Tibial nerve (tissue), 4 donors: ENCODE results near the gene RAPGEF5. TPM values are rescaled to one million over a fixed set of nuclear protein-coding genes. Genes with fewer than 3 reads are reported as not detected.

Source experiments
- DNase-seq, 2 donors: peaks; one replicate each; pipeline ENCODE4 v3.0.0-alpha.2; 2019; ENCODE audit warnings: low spot score in 2 of 2
- H3K27ac ChIP-seq, 4 donors: fragments of 200-600 bp; sonication (generic) in 3 of 4; one replicate each; pipeline ENCODE4 v1.5.1; 2017 to 2019; ENCODE audit warnings: mild to moderate bottlenecking in 1 of 4
- H3K27me3 ChIP-seq, 2 donors: fragments of 200-600 bp; sonication (generic) in 1 of 2; one replicate each; pipeline versions ENCODE4 v1.5.1 to v1.6.0; 2017 to 2019
- H3K36me3 ChIP-seq, 3 donors: fragments of 200-600 bp; sonication (generic); one replicate each; pipeline ENCODE4 v1.5.1; 2018 to 2019
- H3K4me1 ChIP-seq, 4 donors: fragments of 200-600 bp; sonication (generic) in 3 of 4; one replicate each; pipeline ENCODE4 v1.5.1; 2017 to 2019
- H3K4me3 ChIP-seq, 4 donors: fragments of 200-600 bp; sonication (generic) in 3 of 4; one replicate each; pipeline ENCODE4 v1.5.1; 2017 to 2019; ENCODE audit warnings: mild to moderate bottlenecking in 1 of 4, moderate library complexity in 1 of 4
- H3K9me3 ChIP-seq, 4 donors: fragments of 200-600 bp; sonication (generic) in 3 of 4; one replicate each; pipeline ENCODE4 v1.5.1; 2017 to 2019
- EP300 ChIP-seq, 2 donors: sonication (generic); formaldehyde crosslinking; IDR thresholded peaks; one replicate each; pipeline ENCODE4 v1.6.1; 2017; ENCODE audit warnings: antibody characterized with exemption in 2 of 2, mild to moderate bottlenecking in 1 of 2
- POLR2A ChIP-seq, 2 donors: fragments of 450-650 bp; IDR thresholded peaks; one replicate each; pipeline ENCODE4 v1.6.1; 2017; ENCODE audit warnings: antibody characterized with exemption in 2 of 2, mild to moderate bottlenecking in 2 of 2, moderate library complexity in 2 of 2
- WGBS, 2 donors: methylation state at CpG; one replicate each; pipeline ENCODE4 v1.1.5; 2018; 5-methylcytosine and 5-hydroxymethylcytosine counted together
- total RNA-seq, 4 donors: library from RNA; depleted of rRNA; stranded (reverse); fragments of >200 nt; gene quantifications; one replicate each; pipeline ENCODE4 v1.1.0, GENCODE V29; 2016
- TF ChIP-seq, protein P1 (sequence below), 5 experiments: fragments of 200-600 bp in 3 of 5; fragments of 450-650 bp in 2 of 5; sonication (generic) in 3 of 5; IDR thresholded peaks; one replicate each; pipeline ENCODE4 v1.5.1; 2016 to 2019; ENCODE audit warnings: antibody characterized with exemption in 5 of 5, mild to moderate bottlenecking in 3 of 5, moderate library complexity in 2 of 5

RAPGEF5 gene
- total RNA-seq, 4 donors from 2014 or later, result 63.3 to 121 (median 76.9) TPM

DNA sequence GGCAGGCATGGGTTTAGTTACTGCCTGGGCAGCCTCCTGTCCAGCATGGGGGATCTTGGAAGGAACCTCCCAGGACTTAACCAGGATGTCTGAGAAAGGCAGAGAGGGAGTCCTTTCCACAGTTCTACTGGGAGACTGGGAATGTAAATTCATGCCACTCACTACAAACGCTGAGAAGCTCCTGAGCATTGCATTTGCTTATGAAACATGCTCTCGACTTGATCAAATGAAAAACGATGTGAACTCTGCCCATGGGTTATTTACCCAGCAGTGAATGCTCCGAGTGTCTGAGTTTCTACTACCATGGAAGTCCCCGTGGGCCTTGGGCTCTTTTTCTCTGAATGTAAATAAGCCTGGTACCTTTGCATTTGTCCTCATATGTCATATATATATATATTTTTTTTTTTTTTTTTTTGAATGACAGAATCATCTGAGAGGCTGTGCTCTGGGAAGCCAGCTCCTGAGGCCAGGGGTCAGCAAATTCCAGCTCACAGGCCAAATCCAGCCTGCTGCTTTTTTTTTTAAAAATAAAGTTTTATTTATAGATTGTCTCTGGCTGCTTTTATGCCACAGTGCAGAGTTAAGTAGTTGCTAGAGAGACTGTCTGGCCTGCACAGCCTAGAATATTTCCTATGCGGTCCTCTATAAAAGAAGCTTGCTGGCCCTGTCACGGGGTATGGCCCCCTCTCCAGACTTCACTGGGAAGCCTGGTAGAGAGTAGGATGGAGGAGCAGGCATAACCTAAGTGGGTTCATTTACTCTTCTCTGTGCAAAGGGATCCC, 21.4 kb upstream of the RAPGEF5 start:
- TF ChIP-seq EP300 (IDR thresholded peaks at IDR 0.05) (no peak), POLR2A (IDR thresholded peaks at IDR 0.05) (no peak)
- TF ChIP-seq, protein P1, sequence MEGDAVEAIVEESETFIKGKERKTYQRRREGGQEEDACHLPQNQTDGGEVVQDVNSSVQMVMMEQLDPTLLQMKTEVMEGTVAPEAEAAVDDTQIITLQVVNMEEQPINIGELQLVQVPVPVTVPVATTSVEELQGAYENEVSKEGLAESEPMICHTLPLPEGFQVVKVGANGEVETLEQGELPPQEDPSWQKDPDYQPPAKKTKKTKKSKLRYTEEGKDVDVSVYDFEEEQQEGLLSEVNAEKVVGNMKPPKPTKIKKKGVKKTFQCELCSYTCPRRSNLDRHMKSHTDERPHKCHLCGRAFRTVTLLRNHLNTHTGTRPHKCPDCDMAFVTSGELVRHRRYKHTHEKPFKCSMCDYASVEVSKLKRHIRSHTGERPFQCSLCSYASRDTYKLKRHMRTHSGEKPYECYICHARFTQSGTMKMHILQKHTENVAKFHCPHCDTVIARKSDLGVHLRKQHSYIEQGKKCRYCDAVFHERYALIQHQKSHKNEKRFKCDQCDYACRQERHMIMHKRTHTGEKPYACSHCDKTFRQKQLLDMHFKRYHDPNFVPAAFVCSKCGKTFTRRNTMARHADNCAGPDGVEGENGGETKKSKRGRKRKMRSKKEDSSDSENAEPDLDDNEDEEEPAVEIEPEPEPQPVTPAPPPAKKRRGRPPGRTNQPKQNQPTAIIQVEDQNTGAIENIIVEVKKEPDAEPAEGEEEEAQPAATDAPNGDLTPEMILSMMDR (IDR thresholded peaks at IDR 0.05), result no peak
- Histone ChIP-seq H3K4me1 (no peaks in the 10 kb centered on the region), H3K27me3 (no peaks in the 10 kb centered on the region), H3K36me3 (no peaks in the 10 kb centered on the region), H3K27ac (no peak overlapping the region), H3K9me3 (no peaks in the 10 kb centered on the region), H3K4me3 (no peak overlapping the region)
- 68 to 70% methylated on average over 7 of the region's 7 CpGs for whole genome bisulfite sequencing, 2 donors
- no peak for DNase-seq

DNA sequence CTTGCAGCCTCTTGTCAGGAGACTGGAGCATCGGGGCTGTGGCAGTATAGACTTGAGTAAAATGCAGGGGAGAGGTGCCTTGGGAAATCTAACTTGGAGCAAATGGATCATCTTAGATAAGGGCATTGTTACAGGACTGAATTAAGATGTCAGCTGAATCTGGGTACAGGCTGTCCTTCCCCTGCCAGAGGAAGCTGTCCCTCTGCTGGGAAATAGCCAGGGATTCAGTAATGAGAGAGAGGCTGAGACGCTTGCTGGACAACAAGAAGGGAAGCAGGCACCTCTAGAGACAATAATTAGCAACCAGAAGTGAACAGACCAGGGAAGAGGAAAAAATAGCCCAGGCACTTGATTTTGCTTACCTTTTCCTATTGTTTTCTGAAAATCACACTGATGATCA, 20.7 kb upstream of the RAPGEF5 start:
- no peaks in the 10 kb centered on the region for H3K27me3 ChIP-seq
- no peak for DNase-seq
- TF ChIP-seq, protein P1 (IDR thresholded peaks at IDR 0.05), result no peak
- TF ChIP-seq POLR2A (IDR thresholded peaks at IDR 0.05), result no peak
- TF ChIP-seq EP300 (IDR thresholded peaks at IDR 0.05), result no peak
- no peaks in the 10 kb centered on the region for H3K4me1 ChIP-seq
- WGBS, 2 donors, result 39 to 64% methylated on average over 2 of the region's 2 CpGs
- H3K4me3 ChIP-seq, result no peak overlapping the region
- H3K36me3 ChIP-seq, result no peaks in the 10 kb centered on the region
- no peak overlapping the region for H3K27ac ChIP-seq
- no peaks in the 10 kb centered on the region for H3K9me3 ChIP-seq

DNA sequence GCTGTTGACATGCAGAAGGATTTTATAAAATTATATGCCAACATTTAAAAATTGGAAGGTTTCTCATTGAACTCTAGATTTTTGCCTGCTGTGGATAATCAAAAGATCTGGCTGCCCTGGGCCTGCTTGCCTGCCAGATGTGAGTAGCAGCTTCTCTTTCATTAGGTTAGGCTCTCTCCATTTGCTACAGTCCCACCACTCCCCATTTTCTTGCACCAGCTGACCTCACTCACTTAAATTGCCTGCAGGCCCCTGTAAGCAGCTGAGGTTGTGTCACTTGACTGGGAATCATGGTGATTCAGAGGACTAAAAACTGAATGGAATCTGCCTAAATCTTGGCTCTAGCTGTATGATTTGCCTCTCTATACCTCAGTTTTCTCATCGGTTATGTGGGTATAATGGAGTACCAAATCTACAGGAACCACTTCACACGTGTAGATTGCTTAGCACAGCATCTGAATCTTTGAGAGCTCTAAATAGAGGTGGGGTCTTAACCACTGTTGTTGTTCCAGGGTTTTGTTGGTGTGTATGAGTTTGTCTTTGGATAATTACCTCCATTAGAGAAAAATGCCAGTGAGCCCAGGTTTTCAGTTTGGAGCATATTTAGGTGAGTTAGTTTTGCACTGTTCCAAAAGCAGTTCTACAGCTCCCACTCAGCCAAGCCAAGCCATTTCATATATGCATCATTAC, 18.6 kb upstream of the RAPGEF5 start:
- Histone ChIP-seq H3K27me3 (no peaks in the 10 kb centered on the region), H3K4me3 (no peak overlapping the region), H3K36me3 (no peaks in the 10 kb centered on the region), H3K4me1 (no peaks in the 10 kb centered on the region), H3K27ac (no peak overlapping the region), H3K9me3 (no peaks in the 10 kb centered on the region)
- no peak for DNase-seq
- TF ChIP-seq EP300 (IDR thresholded peaks at IDR 0.05), result no peak
- TF ChIP-seq POLR2A (IDR thresholded peaks at IDR 0.05), result no peak
- TF ChIP-seq, protein P1 (IDR thresholded peaks at IDR 0.05), result no peak
- 82 to 90% methylated on average over 2 of the region's 2 CpGs for WGBS, 2 donors

DNA sequence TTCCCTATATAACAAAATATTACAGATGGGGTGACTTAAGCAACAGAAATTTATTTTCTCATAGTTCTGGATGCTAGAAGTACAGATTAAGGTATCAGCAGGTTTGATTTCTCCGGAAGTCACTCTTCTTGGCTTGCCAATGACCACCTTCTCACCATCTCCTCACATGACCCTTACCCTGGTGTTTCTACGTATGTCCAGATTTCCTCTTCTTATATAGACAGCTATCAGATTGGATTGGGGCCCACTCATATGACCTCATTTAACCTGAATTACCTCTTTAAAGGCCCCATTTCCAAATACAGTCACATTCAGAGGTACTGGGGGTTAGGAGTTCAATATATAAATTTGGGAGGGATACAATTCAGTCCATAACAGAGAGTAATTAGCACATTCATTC, 17.0 kb upstream of the RAPGEF5 start:
- Histone ChIP-seq H3K4me1 (no peaks in the 10 kb centered on the region), H3K9me3 (no peaks in the 10 kb centered on the region), H3K4me3 (no peak overlapping the region), H3K27me3 (no peaks in the 10 kb centered on the region), H3K27ac (no peak overlapping the region), H3K36me3 (no peaks in the 10 kb centered on the region)
- TF ChIP-seq EP300 (IDR thresholded peaks at IDR 0.05) (no peak), POLR2A (IDR thresholded peaks at IDR 0.05) (no peak)
- TF ChIP-seq, protein P1 (IDR thresholded peaks at IDR 0.05), result no peak
- DNase-seq, result no peak
- 91% methylated on average over 2 of the region's 2 CpGs for WGBS, 2 donors

DNA sequence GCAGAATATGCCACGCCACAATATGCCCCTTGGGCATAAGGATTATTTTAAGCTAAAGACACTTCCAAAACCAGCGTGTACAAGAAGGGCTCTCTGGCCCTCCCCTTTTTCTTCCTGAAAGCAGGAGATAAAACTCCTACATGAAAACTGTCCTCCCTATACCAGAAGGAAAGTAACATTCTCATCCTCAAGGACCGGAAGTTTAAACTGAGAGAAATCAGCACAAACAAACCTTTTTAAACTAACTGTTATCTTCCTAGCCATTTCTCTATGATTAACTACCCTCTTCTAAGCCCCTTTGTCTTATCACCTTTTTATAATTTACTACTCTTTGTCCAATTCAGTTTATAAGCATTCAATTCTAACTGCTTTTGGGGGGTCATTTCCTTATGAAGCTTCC, 16.4 kb upstream of the RAPGEF5 start:
- Histone ChIP-seq H3K9me3 (no peaks in the 10 kb centered on the region), H3K27me3 (no peaks in the 10 kb centered on the region), H3K36me3 (no peaks in the 10 kb centered on the region), H3K27ac (no peak overlapping the region), H3K4me3 (no peak overlapping the region), H3K4me1 (no peaks in the 10 kb centered on the region)
- DNase-seq, result no peak
- TF ChIP-seq, protein P1 (IDR thresholded peaks at IDR 0.05), result no peak
- no peak for TF ChIP-seq EP300 (IDR thresholded peaks at IDR 0.05)
- TF ChIP-seq POLR2A (IDR thresholded peaks at IDR 0.05), result no peak
- WGBS, 2 donors, result 61 to 63% methylated on average over 3 of the region's 3 CpGs
